GM12878 (cell line): ENCODE data around the gene APOBEC3C.
"Not testable (repeated sequence)": the region's sequence is repeated elsewhere in the genome, so short reads cannot be mapped to it uniquely, and the experiment has no call there.

Experiments used
- CREB1 ChIP-seq: IDR thresholded peaks from 2 replicates; pipeline ENCODE4 v1.6.1; 2012; ENCODE audit warnings: low read depth, mild to moderate bottlenecking, inconsistent platforms
- CTCF ChIP-seq, 3 experiments: IDR thresholded peaks in 2 of 3; conservative IDR thresholded peaks in 1 of 3; 2 replicates each; pipeline ENCODE4 v1.5.1; 2011; ENCODE audit warnings: low read depth in 3 of 3, low read length in 3 of 3, mild to moderate bottlenecking in 3 of 3, control low read depth in 2 of 3, moderate library complexity in 2 of 3, inconsistent platforms in 1 of 3, mixed read lengths in 1 of 3; ENCODE audit not compliant: control insufficient read depth in 2 of 3, insufficient read depth in 1 of 3; ENCODE audit errors: extremely low read depth in 1 of 3
- ZBTB40 ChIP-seq: fragments of 450-650 bp; IDR thresholded peaks from 2 replicates; pipeline ENCODE4 v1.6.1; 2016; ENCODE audit warnings: mild to moderate bottlenecking, moderate library complexity, borderline replicate concordance

DNA sequence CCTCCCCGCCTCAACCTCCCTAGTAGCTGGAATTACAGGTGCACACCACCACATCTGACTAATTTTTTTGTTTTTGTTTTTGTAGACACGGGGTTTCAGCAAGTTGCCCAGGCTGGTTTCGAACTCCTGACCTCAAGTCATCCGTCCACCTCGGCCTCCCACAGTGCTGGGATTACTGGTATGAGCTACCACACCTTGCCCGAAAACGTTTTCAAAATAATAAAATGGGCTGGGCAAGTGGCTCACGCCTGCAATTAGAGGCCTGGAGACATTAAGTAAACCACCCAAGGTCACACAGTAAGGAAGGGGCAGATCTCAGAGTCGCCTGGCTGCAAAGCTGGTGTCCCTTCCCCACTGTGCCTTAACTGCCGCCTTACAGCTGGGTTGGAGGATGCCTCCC, 33.5 kb upstream of the APOBEC3C start:
- not testable (repeated sequence) for TF ChIP-seq CREB1; CTCF (IDR thresholded peaks at IDR 0.05 in 2 of 3, conservative IDR thresholded peaks at IDR 0.05 in 1 of 3; ENCODE audit: control insufficient read depth in 2 of 3, extremely low read depth in 1 of 3, insufficient read depth in 1 of 3, low read depth in 3 of 3, low read length in 3 of 3); ZBTB40
